Coronary artery (tissue), 2 donors: ENCODE data around the gene PEG3.

Source experiments
- DNase-seq: peaks from one replicate; pipeline ENCODE4 v3.0.0-alpha.2; 2017; ENCODE audit warnings: low spot score
- H3K27ac ChIP-seq, 2 donors: fragments of 200-600 bp; sonication (generic); one replicate each; pipeline ENCODE4 v1.5.1; 2016 to 2019
- H3K4me3 ChIP-seq: fragments of 200-600 bp; sonication (generic); 2 replicates; pipeline ENCODE4 v1.5.1; 2016; ENCODE audit warnings: mild to moderate bottlenecking, moderate library complexity
- CTCF ChIP-seq: fragments of 200-600 bp; sonication (generic); IDR thresholded peaks from one replicate; pipeline ENCODE4 v1.5.1; 2019; ENCODE audit warnings: antibody characterized with exemption

Gene PEG3

GRCh38 chr19:56838909-56839651 is 1.4 kb downstream of the PEG3 start:
- Histone ChIP-seq H3K4me3 (peak overlapping the region; percentile 81), H3K27ac (peak overlapping the region; percentile 85 to 97)
- DNase-seq, result peak; percentile 99
- TF ChIP-seq CTCF, result no peak

- Histone ChIP-seq H3K4me3 (peak overlapping the region; percentile 76), H3K27ac (peak overlapping the region; percentile 85 to 97)
- no peak for TF ChIP-seq CTCF
- peak; percentile 86 for DNase-seq
Observed at GRCh38 chr19:56838024-56838908, 2.3 kb downstream of the PEG3 start.

- TF ChIP-seq CTCF, result peak; percentile 43
- peak overlapping the region; percentile 76 for H3K4me3 ChIP-seq
Observed at GRCh38 chr19:56837492-56838023, 3.0 kb downstream of the PEG3 start.

GRCh38 chr19:56837004-56837403 is 3.5 kb downstream of the PEG3 start:
- peak overlapping the region in 1 of 2 donors; percentile 97 for H3K27ac ChIP-seq
- TF ChIP-seq CTCF, result no peak
- H3K4me3 ChIP-seq, result peak overlapping the region; percentile 76
- DNase-seq, result no peak

More at GRCh38 chr19:56837492-56838023, 3.0 kb downstream of the PEG3 start:
- DNase-seq, result peak; percentile 87
- peak overlapping the region; percentile 85 to 97 for H3K27ac ChIP-seq

- Histone ChIP-seq H3K4me3 (no peak overlapping the region), H3K27ac (no peak overlapping the region)
- DNase-seq, result no peak
- TF ChIP-seq CTCF, result no peak
Observed at GRCh38 chr19:56836059-56836458, 4.5 kb downstream of the PEG3 start.

GRCh38 chr19:56835401-56835800 is 5.1 kb downstream of the PEG3 start:
- H3K27ac ChIP-seq, result no peak overlapping the region
- TF ChIP-seq CTCF, result no peak

More at GRCh38 chr19:56835401-56835800, 5.1 kb downstream of the PEG3 start:
- H3K4me3 ChIP-seq, result no peak overlapping the region
- DNase-seq, result no peak
